ENCODE results near the gene VAT1L. TPM values are rescaled to one million over a fixed set of nuclear protein-coding genes. Genes with fewer than 3 reads are reported as not detected.

VAT1L gene
- total RNA-seq, 2 donors from 2014 or later: 0.53 to 4.1 TPM

DNA sequence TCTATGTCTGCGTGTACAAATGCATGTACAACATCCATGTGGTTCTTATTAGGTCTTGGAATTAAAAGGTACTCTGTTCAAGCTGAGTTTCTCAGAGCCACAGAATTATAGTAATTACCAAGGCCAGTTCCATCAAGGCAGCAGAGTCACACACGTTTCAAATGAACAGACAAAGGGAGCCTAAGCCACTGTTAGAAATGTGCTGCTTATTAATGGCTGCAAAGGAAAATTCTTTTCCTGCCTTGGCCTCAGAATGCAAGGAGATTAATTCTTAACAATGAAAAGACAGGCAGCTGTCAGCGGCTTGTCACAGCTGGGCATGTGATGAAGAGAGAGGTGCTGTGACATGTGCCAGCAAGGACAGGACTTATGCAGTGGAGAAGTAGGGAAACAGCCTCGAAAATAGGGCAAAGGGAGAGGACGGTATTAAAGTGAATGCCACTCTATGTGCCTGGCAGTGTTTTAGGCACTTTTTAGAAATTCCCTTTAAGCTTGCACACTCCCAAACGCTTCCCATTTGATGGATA is 133.9 kb downstream of the VAT1L start:
- Histone ChIP-seq H3K27me3 (ENCODE audit: control insufficient read depth, insufficient read depth, low read length, poor library complexity, severe bottlenecking) (no peaks in the 10 kb centered on the region), H3K27ac (ENCODE audit: low read depth, low read length) (no peak overlapping the region), H3K36me3 (ENCODE audit: control insufficient read depth, insufficient read depth, low read length) (no peaks in the 10 kb centered on the region), H3K9ac (ENCODE audit: extremely low read depth, low read length, poor library complexity, severe bottlenecking) (no peak overlapping the region), H3K9me3 (ENCODE audit: control insufficient read depth, low read length) (no peaks in the 10 kb centered on the region), H3K4me3 (ENCODE audit: low read length) (no peak overlapping the region), H3K4me1 (ENCODE audit: control insufficient read depth, insufficient read depth, low read length) (peaks cover 18% of the 10 kb centered on the region)
- H3K4me3 Mint-ChIP-seq: no peak overlapping the region
- H3K9me3 Mint-ChIP-seq: no peaks in the 10 kb centered on the region
- H3K27me3 Mint-ChIP-seq (ENCODE audit: insufficient read depth): peaks cover 4% of the 10 kb centered on the region
- 87% methylated on average over 5 to 6 of the region's 6 CpGs for WGBS, 2 experiments (ENCODE audit: insufficient coverage in 1 of 2, insufficient read length in 1 of 2)
- no peak overlapping the region for H3K27ac Mint-ChIP-seq
- TF ChIP-seq, protein P1, sequence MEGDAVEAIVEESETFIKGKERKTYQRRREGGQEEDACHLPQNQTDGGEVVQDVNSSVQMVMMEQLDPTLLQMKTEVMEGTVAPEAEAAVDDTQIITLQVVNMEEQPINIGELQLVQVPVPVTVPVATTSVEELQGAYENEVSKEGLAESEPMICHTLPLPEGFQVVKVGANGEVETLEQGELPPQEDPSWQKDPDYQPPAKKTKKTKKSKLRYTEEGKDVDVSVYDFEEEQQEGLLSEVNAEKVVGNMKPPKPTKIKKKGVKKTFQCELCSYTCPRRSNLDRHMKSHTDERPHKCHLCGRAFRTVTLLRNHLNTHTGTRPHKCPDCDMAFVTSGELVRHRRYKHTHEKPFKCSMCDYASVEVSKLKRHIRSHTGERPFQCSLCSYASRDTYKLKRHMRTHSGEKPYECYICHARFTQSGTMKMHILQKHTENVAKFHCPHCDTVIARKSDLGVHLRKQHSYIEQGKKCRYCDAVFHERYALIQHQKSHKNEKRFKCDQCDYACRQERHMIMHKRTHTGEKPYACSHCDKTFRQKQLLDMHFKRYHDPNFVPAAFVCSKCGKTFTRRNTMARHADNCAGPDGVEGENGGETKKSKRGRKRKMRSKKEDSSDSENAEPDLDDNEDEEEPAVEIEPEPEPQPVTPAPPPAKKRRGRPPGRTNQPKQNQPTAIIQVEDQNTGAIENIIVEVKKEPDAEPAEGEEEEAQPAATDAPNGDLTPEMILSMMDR (conservative IDR thresholded peaks at IDR 0.05): no peak
- peaks cover 37% of the 10 kb centered on the region for H3K4me1 Mint-ChIP-seq
- DNase-seq: no peak
- no peaks in the 10 kb centered on the region for H3K36me3 Mint-ChIP-seq (ENCODE audit: low read depth)

DNA sequence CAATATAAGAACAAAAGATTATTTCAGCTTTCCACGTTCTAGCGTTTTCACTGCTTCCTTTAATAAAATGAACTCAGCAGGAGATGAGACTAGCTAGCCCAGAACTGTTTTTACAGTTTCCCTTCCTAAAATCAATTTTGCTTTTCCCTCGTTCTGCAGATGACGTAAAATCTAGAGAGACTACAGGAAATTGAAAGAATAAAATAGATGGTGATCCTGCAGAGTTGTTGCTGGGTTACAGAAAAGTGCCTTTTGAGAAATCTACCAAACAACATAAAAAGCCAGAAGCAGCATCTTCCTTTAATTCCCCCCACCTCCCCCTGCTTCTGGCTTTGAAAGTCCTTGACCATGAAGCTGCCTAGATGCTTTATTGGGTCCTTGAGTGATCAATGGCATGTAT is 137.2 kb downstream of the VAT1L start:
- Mint-ChIP-seq H3K27me3 (ENCODE audit: insufficient read depth) (peaks cover 6% of the 10 kb centered on the region), H3K4me1 (peaks cover 18% of the 10 kb centered on the region), H3K4me3 (no peak overlapping the region), H3K9me3 (no peaks in the 10 kb centered on the region), H3K36me3 (ENCODE audit: low read depth) (no peaks in the 10 kb centered on the region), H3K27ac (no peak overlapping the region)
- Histone ChIP-seq H3K27ac (ENCODE audit: low read depth, low read length) (no peak overlapping the region), H3K27me3 (ENCODE audit: control insufficient read depth, insufficient read depth, low read length, poor library complexity, severe bottlenecking) (no peaks in the 10 kb centered on the region), H3K4me1 (ENCODE audit: control insufficient read depth, insufficient read depth, low read length) (peaks cover 5% of the 10 kb centered on the region), H3K4me3 (ENCODE audit: low read length) (no peak overlapping the region), H3K9ac (ENCODE audit: extremely low read depth, low read length, poor library complexity, severe bottlenecking) (no peak overlapping the region), H3K36me3 (ENCODE audit: control insufficient read depth, insufficient read depth, low read length) (no peaks in the 10 kb centered on the region), H3K9me3 (ENCODE audit: control insufficient read depth, low read length) (no peaks in the 10 kb centered on the region)
- no peak for DNase-seq
- WGBS, 2 experiments (ENCODE audit: insufficient coverage in 1 of 2, insufficient read length in 1 of 2): 77 to 90% methylated on average over 2 to 4 of the region's 4 CpGs
- TF ChIP-seq, protein P1 (conservative IDR thresholded peaks at IDR 0.05): no peak

DNA sequence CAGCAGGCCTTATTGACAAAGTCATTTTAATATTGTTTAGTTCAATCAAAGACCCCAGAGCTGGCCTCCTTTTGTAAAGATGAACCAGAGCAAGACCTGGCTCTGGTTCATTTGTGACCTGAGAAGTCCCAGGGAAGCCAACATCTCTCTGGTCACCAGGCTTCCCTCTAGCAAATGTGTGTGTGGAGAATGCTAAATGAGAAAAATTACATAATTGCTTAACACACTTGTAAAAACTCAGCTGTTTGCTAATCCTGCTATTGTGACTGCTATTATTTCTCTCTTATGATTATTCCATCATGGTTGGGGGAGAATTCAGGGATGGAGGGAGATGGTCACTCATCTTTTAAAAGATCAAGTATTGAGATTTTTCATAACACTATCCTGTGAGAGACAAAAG is 139.7 kb downstream of the VAT1L start:
- H3K27ac Mint-ChIP-seq: no peak overlapping the region
- H3K4me3 ChIP-seq (ENCODE audit: low read length): no peak overlapping the region
- H3K4me3 Mint-ChIP-seq: no peak overlapping the region
- H3K27ac ChIP-seq (ENCODE audit: low read depth, low read length): no peak overlapping the region
- peaks cover 6% of the 10 kb centered on the region for H3K4me1 ChIP-seq (ENCODE audit: control insufficient read depth, insufficient read depth, low read length)
- no peaks in the 10 kb centered on the region for H3K9me3 Mint-ChIP-seq
- DNase-seq: no peak
- H3K27me3 ChIP-seq (ENCODE audit: control insufficient read depth, insufficient read depth, low read length, poor library complexity, severe bottlenecking): no peaks in the 10 kb centered on the region
- TF ChIP-seq, protein P1 (conservative IDR thresholded peaks at IDR 0.05): no peak
- no peaks in the 10 kb centered on the region for H3K36me3 Mint-ChIP-seq (ENCODE audit: low read depth)
- no peaks in the 10 kb centered on the region for H3K9me3 ChIP-seq (ENCODE audit: control insufficient read depth, low read length)
- H3K9ac ChIP-seq (ENCODE audit: extremely low read depth, low read length, poor library complexity, severe bottlenecking): no peak overlapping the region
- peaks cover 14% of the 10 kb centered on the region for H3K27me3 Mint-ChIP-seq (ENCODE audit: insufficient read depth)
- H3K4me1 Mint-ChIP-seq: peaks cover 18% of the 10 kb centered on the region
- no peaks in the 10 kb centered on the region for H3K36me3 ChIP-seq (ENCODE audit: control insufficient read depth, insufficient read depth, low read length)

All from endodermal cell (in vitro differentiated cells).